GM12878 (cell line): ENCODE data around the gene SASH1. TPM values are rescaled to one million over a fixed set of nuclear protein-coding genes. Genes with fewer than 3 reads are reported as not detected.

Source experiments
- ATAC-seq: fragments of 200-7000 bp; cut with Tn5 transposase; 3 replicates; pipeline ENCODE4 v1.9.1; 2020; ENCODE audit warnings: mild to moderate bottlenecking, moderate library complexity
- BruUV-seq: library from RNA; stranded (reverse); fragments of 400-500 nt; replicated peaks from 2 replicates; lab custom pipeline; 2021; lab: Mats Ljungman, UMichigan
- CTCF ChIA-PET: fragments of 300-600 bp; sonication (Branson Sonifier 250); formaldehyde crosslinking; extraction: SDS; loops from one replicate; lab custom pipeline; 2021; ENCODE audit warnings: inconsistent platforms; lab: Yijun Ruan, JAX
- POLR2A ChIA-PET: fragments of 350-600 bp; formaldehyde crosslinking; extraction: SDS; loops from one replicate; lab custom pipeline; 2021; ENCODE audit warnings: inconsistent platforms; lab: Charles Lee
- RAD21 ChIA-PET: fragments of 300-600 bp; sonication (Branson Sonifier 250); formaldehyde crosslinking; loops from one replicate; lab custom pipeline; 2023; ENCODE audit warnings: antibody characterized with exemption; ENCODE audit not compliant: unreplicated experiment; lab: Charles Lee
- SMC1A ChIA-PET: fragments of 300-600 bp; sonication (Branson Sonifier 250); formaldehyde crosslinking; loops from one replicate; lab custom pipeline; 2023; ENCODE audit not compliant: unreplicated experiment, uncharacterized antibody; lab: Charles Lee
- DNase-seq: peaks from one replicate; pipeline ENCODE4 v3.0.0-alpha.2; 2011; ENCODE audit warnings: low read depth, low spot score
- FAIRE-seq: peaks from 3 replicates; lab custom pipeline; 2011; peaks lifted over from hg19 to GRCh38; lab: Jason Lieb, UNC
- H2AFZ ChIP-seq: 2 replicates; pipeline ENCODE4 v1.6.0; 2011; ENCODE audit warnings: low read depth, low read length, control low read depth; ENCODE audit not compliant: control insufficient read depth
- H3K27ac ChIP-seq: 2 replicates; pipeline ENCODE4 v1.5.1; 2011; ENCODE audit warnings: control low read depth; ENCODE audit not compliant: control insufficient read depth, insufficient read depth
- H3K27me3 ChIP-seq, 2 experiments: replicated peaks in 1 of 2; 2 replicates each; pipeline versions ENCODE4 v1.6.0 to v1.6.1; 2011; ENCODE audit warnings: low read length in 1 of 2; ENCODE audit not compliant: control insufficient read depth in 2 of 2, insufficient read depth in 2 of 2
- H3K36me3 ChIP-seq, 2 experiments: 2 replicates each; pipeline ENCODE4 v1.5.1; 2011; ENCODE audit warnings: low read length in 1 of 2; ENCODE audit not compliant: control insufficient read depth in 2 of 2, insufficient read depth in 2 of 2
- H3K4me1 ChIP-seq: 2 replicates; pipeline ENCODE4 v1.6.1; 2011; ENCODE audit warnings: mild to moderate bottlenecking, low read length, moderate library complexity, mixed read lengths; ENCODE audit not compliant: control insufficient read depth, insufficient read depth
- H3K4me2 ChIP-seq: 2 replicates; pipeline ENCODE4 v1.6.0; 2011; ENCODE audit warnings: control low read depth; ENCODE audit not compliant: control insufficient read depth, insufficient read depth
- H3K4me3 ChIP-seq: fragments of 200-600 bp; sonication (generic); 2 replicates; pipeline ENCODE4 v1.5.1; 2016
- H3K79me2 ChIP-seq: 2 replicates; pipeline ENCODE4 v1.6.0; 2011; ENCODE audit warnings: low read length; ENCODE audit not compliant: control insufficient read depth, insufficient read depth
- H3K9ac ChIP-seq: 2 replicates; pipeline ENCODE4 v1.8.0; 2011; ENCODE audit warnings: low read length, control low read depth, mixed read lengths; ENCODE audit not compliant: control insufficient read depth, insufficient read depth
- H3K9me3 ChIP-seq: replicated peaks from 3 replicates; pipeline ENCODE4 v1.5.1; 2011; ENCODE audit warnings: mild to moderate bottlenecking, low read length; ENCODE audit not compliant: control insufficient read depth, insufficient read depth
- H4K20me1 ChIP-seq: 2 replicates; pipeline ENCODE4 v1.6.0; 2011; ENCODE audit not compliant: control insufficient read depth, insufficient read depth
- ATF7 ChIP-seq: fragments of 450-650 bp; IDR thresholded peaks from 2 replicates; pipeline ENCODE4 v1.6.1; 2016; ENCODE audit warnings: low read depth, mild to moderate bottlenecking
- BACH1 ChIP-seq: fragments of 450-650 bp; IDR thresholded peaks from 2 replicates; pipeline ENCODE4 v1.6.1; 2017; ENCODE audit warnings: mild to moderate bottlenecking, borderline replicate concordance
- CBX5 ChIP-seq: sonication (generic); IDR thresholded peaks from 2 replicates; pipeline ENCODE4 v1.6.1; 2016; ENCODE audit warnings: low read depth, moderate library complexity, mild to moderate bottlenecking, inconsistent platforms
- DPF2 ChIP-seq: fragments of 450-650 bp; IDR thresholded peaks from 2 replicates; pipeline ENCODE4 v1.6.1; 2017; ENCODE audit warnings: mild to moderate bottlenecking
- ETV6 ChIP-seq, 2 experiments: fragments of 450-650 bp in 1 of 2; IDR thresholded peaks in 1 of 2; conservative IDR thresholded peaks in 1 of 2; 2 replicates each; pipeline ENCODE4 v1.6.1; 2014; ENCODE audit warnings: antibody characterized with exemption in 1 of 2, borderline replicate concordance in 1 of 2, low read depth in 1 of 2, mild to moderate bottlenecking in 1 of 2, moderate library complexity in 1 of 2
- IKZF1 ChIP-seq: fragments of 450-650 bp; conservative IDR thresholded peaks from 2 replicates; pipeline ENCODE4 v1.6.1; 2017; ENCODE audit warnings: antibody characterized with exemption, mild to moderate bottlenecking
- JUND ChIP-seq: IDR thresholded peaks from 2 replicates; pipeline ENCODE4 v1.6.1; 2012; ENCODE audit warnings: low read depth, mild to moderate bottlenecking, low read length, improper control_type of control experiment, moderate library complexity
- NBN ChIP-seq: fragments of 450-650 bp; IDR thresholded peaks from 2 replicates; pipeline ENCODE4 v1.6.1; 2016
- PAX8 ChIP-seq: fragments of 450-650 bp; IDR thresholded peaks from 2 replicates; pipeline ENCODE4 v1.6.1; 2017; ENCODE audit warnings: mild to moderate bottlenecking, moderate library complexity
- POLR2AphosphoS2 ChIP-seq: IDR thresholded peaks from 2 replicates; pipeline ENCODE4 v1.6.1; 2011; ENCODE audit warnings: low read depth, mild to moderate bottlenecking, low read length, improper control_type of control experiment, moderate library complexity
- SPI1 ChIP-seq: IDR thresholded peaks from 2 replicates; pipeline ENCODE4 v1.6.1; 2011; ENCODE audit warnings: low read depth, mild to moderate bottlenecking, low read length, moderate library complexity, borderline replicate concordance; ENCODE audit not compliant: insufficient read depth
- whole genome bisulfite sequencing: methylation state at CpG from one replicate; pipeline ENCODE4 v1.1.6; 2016; ENCODE audit warnings: low lambda C conversion rate; ENCODE audit not compliant: insufficient replicate concordance, insufficient coverage; ENCODE audit errors: missing lambda C conversion rate; 5-methylcytosine and 5-hydroxymethylcytosine counted together
- in situ Hi-C: fragments of 300-500 bp; cut with MboI; formaldehyde crosslinking; loops from 9 replicates; pipeline ENCODE4 v1.14.3; 2018; ENCODE audit warnings: mixed read lengths
- intact Hi-C: fragments of 100-400 bp; cut with micrococcal nuclease; formaldehyde crosslinking; loops from one replicate; pipeline ENCODE4 v1.14.2; 2022; ENCODE audit not compliant: unreplicated experiment
- polyA plus RNA-seq, 11 experiments: library from polyadenylated mRNA; depleted of rRNA in 4 of 11; unstranded in 6 of 11; stranded (reverse) in 5 of 11; fragments of >200 nt; fragmentation: Nextera tagmentation in 4 of 11; fragmentation: Illumina TruSeq in 1 of 11; extraction: Ambion mirVana in 4 of 11; extraction: Trizol in 1 of 11; gene quantifications; 1 replicate in 1 of 11; 2 replicates in 10 of 11; pipeline versions ENCODE4 v1.2.1 to v1.2.3, GENCODE V29; 2011 to 2016; ENCODE audit warnings: inconsistent platforms in 2 of 11, missing spikeins in 2 of 11, low read depth in 1 of 11
- total RNA-seq, 4 experiments: library from RNA; depleted of rRNA in 3 of 4; stranded (reverse); fragments of >200 nt in 3 of 4; fragmentation: Illumina TruSeq in 1 of 4; extraction: Trizol in 1 of 4; gene quantifications; 2 replicates each; pipeline versions ENCODE4 v1.2.1 to v1.2.3, GENCODE V29; 2013 to 2021
- TF ChIP-seq, protein P1 (sequence below): fragments of 150-350 bp; IDR thresholded peaks from 2 replicates; pipeline ENCODE4 v1.6.1; 2014; ENCODE audit warnings: mild to moderate bottlenecking, low read depth, low read length
- TF ChIP-seq, protein P2 (sequence below): fragments of 450-650 bp; IDR thresholded peaks from 2 replicates; pipeline ENCODE4 v1.6.1; 2017; ENCODE audit warnings: mild to moderate bottlenecking
- TF ChIP-seq, protein P3 (sequence below): fragments of 450-650 bp; IDR thresholded peaks from 2 replicates; pipeline ENCODE4 v1.6.1; 2017; ENCODE audit warnings: mild to moderate bottlenecking, moderate library complexity

The SASH1 gene
- total and polyA plus RNA-seq, 10 of the 15 experiments (the other 5 are each of a cell fraction or from before 2014, with no cell fraction given) = 0.01 to 0.73 (median 0.14) TPM; not detected in 4

DNA sequence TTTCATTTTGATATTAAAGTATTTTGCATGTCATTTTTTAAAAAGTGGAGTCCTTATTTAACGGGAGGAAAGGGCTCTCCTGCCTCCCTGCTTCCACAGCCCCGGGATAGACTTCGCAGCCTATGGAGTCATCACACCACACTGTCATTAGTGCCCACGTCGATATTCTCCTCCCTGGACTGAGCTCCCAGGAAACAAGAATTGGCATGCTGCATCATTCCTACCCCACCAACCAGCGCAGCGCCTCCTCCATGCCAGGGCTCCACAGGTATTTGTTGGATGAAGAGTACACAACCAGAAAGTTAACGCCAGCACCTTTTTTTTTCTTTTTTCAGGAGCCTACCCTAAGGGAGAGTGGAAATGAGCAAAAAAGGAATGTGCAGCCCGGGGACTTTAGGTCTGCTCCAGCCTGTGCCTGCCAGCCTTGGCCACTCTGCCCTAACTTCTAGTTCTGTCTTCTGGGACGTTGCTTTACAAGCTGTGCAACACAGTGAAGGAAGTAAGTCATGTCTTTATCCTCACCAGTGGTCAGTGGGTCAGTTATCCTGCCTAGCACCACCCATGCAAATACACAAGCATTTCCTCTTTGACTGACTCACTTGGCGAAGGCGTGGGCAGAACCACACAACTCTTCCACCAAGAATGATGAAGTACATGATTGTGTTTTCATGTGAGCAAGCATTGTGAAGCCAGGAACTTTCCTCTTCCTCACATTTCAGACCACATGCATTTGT lies 223.5 kb downstream of the SASH1 start (continued):
- TF ChIP-seq, protein P1, sequence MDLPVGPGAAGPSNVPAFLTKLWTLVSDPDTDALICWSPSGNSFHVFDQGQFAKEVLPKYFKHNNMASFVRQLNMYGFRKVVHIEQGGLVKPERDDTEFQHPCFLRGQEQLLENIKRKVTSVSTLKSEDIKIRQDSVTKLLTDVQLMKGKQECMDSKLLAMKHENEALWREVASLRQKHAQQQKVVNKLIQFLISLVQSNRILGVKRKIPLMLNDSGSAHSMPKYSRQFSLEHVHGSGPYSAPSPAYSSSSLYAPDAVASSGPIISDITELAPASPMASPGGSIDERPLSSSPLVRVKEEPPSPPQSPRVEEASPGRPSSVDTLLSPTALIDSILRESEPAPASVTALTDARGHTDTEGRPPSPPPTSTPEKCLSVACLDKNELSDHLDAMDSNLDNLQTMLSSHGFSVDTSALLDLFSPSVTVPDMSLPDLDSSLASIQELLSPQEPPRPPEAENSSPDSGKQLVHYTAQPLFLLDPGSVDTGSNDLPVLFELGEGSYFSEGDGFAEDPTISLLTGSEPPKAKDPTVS = no peak
- no peak for TF ChIP-seq POLR2AphosphoS2
- no peak for TF ChIP-seq BACH1
- TF ChIP-seq IKZF1 = peak; percentile 75
- TF ChIP-seq ETV6 (conservative IDR thresholded peaks at IDR 0.05 in 1 of 2, IDR thresholded peaks at IDR 0.05 in 1 of 2; ENCODE audit: borderline replicate concordance in 1 of 2, low read depth in 1 of 2) = peak in 1 of 2 experiments; percentile 38; a peak in 2 of 4 replicates
- TF ChIP-seq DPF2 = 0 out of 2 replicates have a peak, but pooled peaks have one; percentile 56

DNA sequence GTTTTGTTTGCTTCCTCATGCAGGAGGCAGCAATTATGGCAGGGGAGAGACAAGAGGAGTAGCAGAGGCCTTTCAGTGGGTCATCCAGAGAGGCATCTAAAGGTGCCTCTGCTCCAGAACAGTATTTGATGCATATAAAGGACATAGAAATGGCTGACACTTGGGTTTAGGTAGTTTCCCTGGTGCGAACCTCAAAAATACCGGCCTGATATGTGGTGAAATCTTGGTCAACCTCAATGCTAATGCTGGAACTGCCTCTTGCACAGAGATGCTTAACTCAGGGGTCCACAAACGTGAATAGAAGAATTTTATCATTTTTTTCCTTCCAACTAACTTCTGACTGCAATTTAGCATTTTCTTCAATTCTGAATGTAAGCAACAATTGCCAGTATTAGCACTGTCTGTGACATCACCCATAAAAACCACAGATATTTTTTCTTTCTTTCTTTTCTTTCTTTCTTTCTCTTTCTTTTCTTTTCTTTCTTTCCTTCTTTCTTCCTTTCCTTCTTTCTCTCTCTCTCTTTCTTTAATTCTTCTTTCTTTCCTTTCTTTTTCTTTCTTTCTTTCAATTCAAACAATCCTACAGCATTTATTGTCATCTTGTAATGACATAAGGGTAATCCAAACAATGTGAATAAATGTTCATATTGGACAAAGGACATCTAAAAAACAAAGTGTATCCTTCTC lies 224.2 kb downstream of the SASH1 start:
- no peaks in the 10 kb centered on the region; the same call in 1 of the 2 replicates for H3K4me1 ChIP-seq
- H3K36me3 ChIP-seq = no peaks in the 10 kb centered on the region
- ATAC-seq (peak; percentile 82), FAIRE-seq (peak; percentile 35), DNase-seq (no peak)
- H3K4me3 ChIP-seq = no peak overlapping the region
- ChIA-PET RAD21 (no interaction called here), CTCF (no interaction called here), POLR2A (no interaction called here), SMC1A (no interaction called here)
- no TSS peak for BruUV-seq
- no peak overlapping the region for H3K27ac ChIP-seq
- in situ Hi-C loops = no loop called here
- intact Hi-C loops = no loop called here
- H3K9me3 ChIP-seq = no peaks in the 10 kb centered on the region
- WGBS = 0% methylated on average over 3 of the region's 3 CpGs
- H2AFZ ChIP-seq = no peak overlapping the region
- H3K79me2 ChIP-seq = no peaks in the 10 kb centered on the region
- H4K20me1 ChIP-seq = no peaks in the 10 kb centered on the region
- H3K27me3 ChIP-seq = peaks cover 0 to 3% of the 10 kb centered on the region in 2 experiments; a peak in 1 of 4 replicates
- peak overlapping the region; percentile 7; the same call in 1 of the 2 replicates for H3K4me2 ChIP-seq
- no peak overlapping the region for H3K9ac ChIP-seq
- no peak for TF ChIP-seq PAX8
- TF ChIP-seq, protein P2, sequence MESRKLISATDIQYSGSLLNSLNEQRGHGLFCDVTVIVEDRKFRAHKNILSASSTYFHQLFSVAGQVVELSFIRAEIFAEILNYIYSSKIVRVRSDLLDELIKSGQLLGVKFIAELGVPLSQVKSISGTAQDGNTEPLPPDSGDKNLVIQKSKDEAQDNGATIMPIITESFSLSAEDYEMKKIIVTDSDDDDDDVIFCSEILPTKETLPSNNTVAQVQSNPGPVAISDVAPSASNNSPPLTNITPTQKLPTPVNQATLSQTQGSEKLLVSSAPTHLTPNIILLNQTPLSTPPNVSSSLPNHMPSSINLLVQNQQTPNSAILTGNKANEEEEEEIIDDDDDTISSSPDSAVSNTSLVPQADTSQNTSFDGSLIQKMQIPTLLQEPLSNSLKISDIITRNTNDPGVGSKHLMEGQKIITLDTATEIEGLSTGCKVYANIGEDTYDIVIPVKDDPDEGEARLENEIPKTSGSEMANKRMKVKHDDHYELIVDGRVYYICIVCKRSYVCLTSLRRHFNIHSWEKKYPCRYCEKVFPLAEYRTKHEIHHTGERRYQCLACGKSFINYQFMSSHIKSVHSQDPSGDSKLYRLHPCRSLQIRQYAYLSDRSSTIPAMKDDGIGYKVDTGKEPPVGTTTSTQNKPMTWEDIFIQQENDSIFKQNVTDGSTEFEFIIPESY = no peak
- TF ChIP-seq NBN = no peak
- peak; percentile 31; the same call in 1 of the 2 replicates for TF ChIP-seq ATF7
- no peak for TF ChIP-seq CBX5
- TF ChIP-seq JUND = no peak
- TF ChIP-seq, protein P3, sequence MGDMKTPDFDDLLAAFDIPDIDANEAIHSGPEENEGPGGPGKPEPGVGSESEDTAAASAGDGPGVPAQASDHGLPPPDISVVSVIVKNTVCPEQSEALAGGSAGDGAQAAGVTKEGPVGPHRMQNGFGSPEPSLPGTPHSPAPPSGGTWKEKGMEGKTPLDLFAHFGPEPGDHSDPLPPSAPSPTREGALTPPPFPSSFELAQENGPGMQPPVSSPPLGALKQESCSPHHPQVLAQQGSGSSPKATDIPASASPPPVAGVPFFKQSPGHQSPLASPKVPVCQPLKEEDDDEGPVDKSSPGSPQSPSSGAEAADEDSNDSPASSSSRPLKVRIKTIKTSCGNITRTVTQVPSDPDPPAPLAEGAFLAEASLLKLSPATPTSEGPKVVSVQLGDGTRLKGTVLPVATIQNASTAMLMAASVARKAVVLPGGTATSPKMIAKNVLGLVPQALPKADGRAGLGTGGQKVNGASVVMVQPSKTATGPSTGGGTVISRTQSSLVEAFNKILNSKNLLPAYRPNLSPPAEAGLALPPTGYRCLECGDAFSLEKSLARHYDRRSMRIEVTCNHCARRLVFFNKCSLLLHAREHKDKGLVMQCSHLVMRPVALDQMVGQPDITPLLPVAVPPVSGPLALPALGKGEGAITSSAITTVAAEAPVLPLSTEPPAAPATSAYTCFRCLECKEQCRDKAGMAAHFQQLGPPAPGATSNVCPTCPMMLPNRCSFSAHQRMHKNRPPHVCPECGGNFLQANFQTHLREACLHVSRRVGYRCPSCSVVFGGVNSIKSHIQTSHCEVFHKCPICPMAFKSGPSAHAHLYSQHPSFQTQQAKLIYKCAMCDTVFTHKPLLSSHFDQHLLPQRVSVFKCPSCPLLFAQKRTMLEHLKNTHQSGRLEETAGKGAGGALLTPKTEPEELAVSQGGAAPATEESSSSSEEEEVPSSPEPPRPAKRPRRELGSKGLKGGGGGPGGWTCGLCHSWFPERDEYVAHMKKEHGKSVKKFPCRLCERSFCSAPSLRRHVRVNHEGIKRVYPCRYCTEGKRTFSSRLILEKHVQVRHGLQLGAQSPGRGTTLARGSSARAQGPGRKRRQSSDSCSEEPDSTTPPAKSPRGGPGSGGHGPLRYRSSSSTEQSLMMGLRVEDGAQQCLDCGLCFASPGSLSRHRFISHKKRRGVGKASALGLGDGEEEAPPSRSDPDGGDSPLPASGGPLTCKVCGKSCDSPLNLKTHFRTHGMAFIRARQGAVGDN = no peak
- no peak for TF ChIP-seq SPI1
